HL-60 (cell line): ENCODE results near the gene GABRD.

Source experiments
- CTCF ChIP-seq: IDR thresholded peaks from one replicate; pipeline ENCODE4 v1.5.1; 2011; ENCODE audit warnings: low read length, control low read depth, inconsistent platforms; ENCODE audit not compliant: insufficient read depth
- POLR2AphosphoS5 ChIP-seq: IDR thresholded peaks from 2 replicates; pipeline ENCODE4 v1.6.1; 2012; ENCODE audit warnings: low read depth
- REST ChIP-seq: IDR thresholded peaks from 2 replicates; pipeline ENCODE4 v1.6.1; 2012; ENCODE audit warnings: low read depth; ENCODE audit not compliant: insufficient replicate concordance

GRCh38 chr1:1986451-1987141 lies 32.5 kb upstream of the GABRD start:
- no peak for TF ChIP-seq CTCF
- TF ChIP-seq POLR2AphosphoS5, result no peak
- TF ChIP-seq REST, result no peak
